Stimulated activated CD8-positive, alpha-beta memory T cell treated with anti-CD3 and anti-CD28 coated beads, Interleukin-2, amount 100 ng/mL, for 48 hours (primary cell): Measurements from ENCODE around the gene GEMIN7.

Source experiments
- DNase-seq, 2 donors: peaks; one replicate each; pipeline ENCODE4 v3.0.0-alpha.2; 2020; ENCODE audit warnings: low read depth in 2 of 2

Gene GEMIN7

GRCh38 chr19:45090034-45090433 is 11.0 kb downstream of the GEMIN7 start:
- no peak for DNase-seq

- DNase-seq: no peak
These were observed 11.5 kb downstream of the GEMIN7 start for GRCh38 chr19:45090606-45091005.

GRCh38 chr19:45091031-45091923 is 12.2 kb downstream of the GEMIN7 start:
- DNase-seq: peak; percentile 95 to 96

GRCh38 chr19:45092747-45093678 is 14.0 kb downstream of the GEMIN7 start, which contains the start of gene PPP1R37:
PPP1R37 (plus strand) TSS chr19:45093179; CDS start chr19:45093326, 147 bp downstream.
- DNase-seq: peak; percentile 82 to 88

GRCh38 chr19:45094137-45094536 is 15.1 kb downstream of the GEMIN7 start:
- no peak for DNase-seq

GRCh38 chr19:45094707-45095106 is 15.6 kb downstream of the GEMIN7 start:
- DNase-seq: no peak

GRCh38 chr19:45095496-45096413 is 16.7 kb downstream of the GEMIN7 start:
- DNase-seq: no peak

- DNase-seq: no peak
These were observed 17.6 kb downstream of the GEMIN7 start for GRCh38 chr19:45096700-45097099.

- DNase-seq: no peak
These were observed 18.4 kb downstream of the GEMIN7 start for GRCh38 chr19:45097450-45097775.

- no peak for DNase-seq
These were observed 18.9 kb downstream of the GEMIN7 start for GRCh38 chr19:45097776-45098520.

- DNase-seq: no peak
These were observed 19.7 kb downstream of the GEMIN7 start for GRCh38 chr19:45098521-45099466.

GRCh38 chr19:45099467-45100191 is 20.6 kb downstream of the GEMIN7 start:
- DNase-seq: no peak

- no peak for DNase-seq
These were observed 21.1 kb downstream of the GEMIN7 start for GRCh38 chr19:45100201-45100600.

- DNase-seq: no peak
These were observed 21.8 kb downstream of the GEMIN7 start for GRCh38 chr19:45100846-45101252.

- no peak for DNase-seq
These were observed 22.7 kb downstream of the GEMIN7 start for GRCh38 chr19:45101806-45102205.

GRCh38 chr19:45102481-45102880 is 23.4 kb downstream of the GEMIN7 start:
- DNase-seq: no peak

GRCh38 chr19:45103156-45103507 is 24.1 kb downstream of the GEMIN7 start:
- no peak for DNase-seq

GRCh38 chr19:45103508-45104319 is 24.7 kb downstream of the GEMIN7 start:
- DNase-seq: no peak
